Sigmoid colon (tissue), 4 donors: Measurements from ENCODE around the gene IPO11.

Source experiments
- EP300 ChIP-seq, 4 donors: sonication (generic); formaldehyde crosslinking; IDR thresholded peaks; one replicate each; pipeline ENCODE4 v1.6.1; 2017; ENCODE audit warnings: antibody characterized with exemption in 4 of 4
- POLR2A ChIP-seq, 2 donors: fragments of 450-650 bp; IDR thresholded peaks; one replicate each; pipeline ENCODE4 v1.6.1; 2016; ENCODE audit warnings: antibody characterized with exemption in 2 of 2, mild to moderate bottlenecking in 2 of 2, moderate library complexity in 2 of 2

DNA sequence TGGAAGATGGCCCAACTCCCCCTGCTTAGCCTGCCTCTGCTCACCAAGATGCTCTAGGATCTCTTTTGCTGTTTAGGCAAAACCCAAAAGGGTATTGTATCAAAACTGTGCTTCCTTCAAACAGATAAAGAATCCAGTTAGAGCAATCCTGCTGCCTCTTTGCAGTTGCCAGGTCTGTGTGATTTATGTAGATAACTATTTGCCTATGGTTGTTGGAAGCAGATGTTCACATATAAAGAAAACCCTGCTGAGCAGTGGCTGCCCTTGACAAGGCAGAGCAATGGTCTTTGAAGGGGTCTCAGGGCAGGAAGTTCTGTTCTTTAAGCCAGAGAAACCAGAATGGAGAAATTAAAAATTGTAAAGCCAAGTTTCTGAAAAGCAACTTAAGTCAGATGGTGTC, 234.7 kb downstream of the IPO11 start:
- TF ChIP-seq POLR2A (IDR thresholded peaks at IDR 0.05) (no peak), EP300 (IDR thresholded peaks at IDR 0.05) (no peak)
